HG02610 (cell line): Measurements from ENCODE around the gene NDUFA7.
"Not testable (repeated sequence)": the region's sequence is repeated elsewhere in the genome, so short reads cannot be mapped to it uniquely, and the experiment has no call there.

Experiments used
- ATAC-seq: cut with Tn5 transposase; IDR thresholded peaks from one replicate; pipeline ENCODE4 v1.9.1; 2021; ENCODE audit warnings: mild to moderate bottlenecking, moderate library complexity; ENCODE audit not compliant: unreplicated experiment

The NDUFA7 gene

DNA sequence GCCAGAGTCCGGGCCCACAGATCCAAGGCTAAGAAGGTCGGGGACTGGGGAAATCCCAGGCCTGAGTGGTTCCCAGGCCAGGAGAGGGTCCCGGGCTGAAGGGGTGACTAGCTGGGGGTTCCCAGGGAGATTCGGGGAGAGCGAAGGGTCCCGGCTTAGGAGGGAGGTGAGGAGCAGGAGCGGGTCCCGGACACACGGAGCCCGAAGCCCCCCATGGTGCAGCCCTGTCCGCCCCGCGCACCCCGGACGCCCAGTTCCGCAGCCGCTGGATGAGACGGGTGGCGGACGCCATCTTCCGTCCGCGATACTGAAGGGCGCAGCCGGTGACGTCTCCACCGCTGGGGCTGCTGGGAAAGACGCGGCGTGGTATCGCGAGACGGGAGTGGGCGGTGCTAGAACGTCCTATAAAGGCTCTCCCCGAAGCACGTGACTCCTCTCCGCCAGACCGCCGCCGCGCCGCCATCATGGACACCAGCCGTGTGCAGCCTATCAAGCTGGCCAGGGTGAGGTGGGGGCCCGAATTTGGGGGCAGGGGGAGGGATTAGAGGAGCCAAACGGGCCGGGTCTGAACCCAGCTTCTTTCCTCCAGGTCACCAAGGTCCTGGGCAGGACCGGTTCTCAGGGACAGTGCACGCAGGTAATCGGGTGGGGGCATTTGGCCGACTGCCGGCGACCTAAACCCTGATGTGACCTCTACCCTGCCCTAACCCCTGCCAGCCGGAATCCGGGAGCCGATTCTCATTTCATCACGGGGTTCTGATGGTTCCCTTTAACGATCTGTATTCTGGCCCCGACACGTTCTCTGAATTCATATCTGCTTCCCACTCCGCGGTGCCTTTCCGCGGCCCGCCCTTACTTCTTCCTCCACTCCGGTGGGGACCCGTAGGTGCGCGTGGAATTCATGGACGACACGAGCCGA lies at the start of gene NDUFA7, which contains the start of gene RPS28:
NDUFA7 (minus strand) TSS at position 309 of the 919 bp plus-strand sequence; CDS start at position 292, 17 bp downstream.
RPS28 (plus strand) TSS at position 430 of the 919 bp plus-strand sequence; CDS start at position 465, 35 bp downstream.
- peak; percentile 80 for ATAC-seq

DNA sequence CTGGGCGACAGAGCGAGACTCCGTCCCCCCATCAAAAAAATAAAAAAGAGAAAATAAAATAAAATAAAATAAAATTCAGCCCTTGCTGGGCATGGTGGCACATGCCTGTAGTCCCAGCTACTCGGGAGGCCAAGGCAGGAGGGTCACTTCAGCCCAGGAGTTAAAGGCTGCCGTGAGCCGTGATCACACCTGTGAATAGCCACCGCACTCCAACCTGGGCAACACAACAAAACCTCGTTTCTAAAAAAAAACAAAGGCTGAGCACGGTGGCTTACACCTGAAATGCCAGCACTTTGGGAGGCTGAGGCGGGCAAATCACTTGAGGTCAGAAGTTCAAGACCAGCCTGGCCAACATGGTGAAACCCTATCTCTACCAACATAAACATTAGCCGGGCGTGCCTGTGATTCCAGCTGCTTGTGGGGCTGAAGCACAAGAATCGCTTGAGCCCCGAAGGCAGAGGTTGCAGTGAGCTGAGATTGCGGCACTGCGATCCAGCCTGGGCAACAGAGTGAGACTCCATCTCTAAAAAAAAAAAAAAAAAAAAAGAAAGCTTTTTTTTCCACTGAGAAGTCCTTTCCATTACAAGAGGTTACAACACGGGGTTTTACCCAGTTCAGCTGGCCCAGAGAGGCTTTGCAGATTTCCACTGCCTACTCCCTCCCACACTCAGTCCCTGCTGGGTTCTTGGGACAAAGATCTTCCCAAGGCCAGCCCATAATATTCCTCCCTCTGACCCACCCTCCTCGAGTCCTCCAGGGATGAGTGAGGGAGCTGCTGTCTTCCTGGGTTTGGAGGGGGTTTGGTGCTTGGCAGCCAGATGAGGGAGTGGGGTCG lies 49.2 kb upstream of the NDUFA7 start:
- no peak for ATAC-seq

DNA sequence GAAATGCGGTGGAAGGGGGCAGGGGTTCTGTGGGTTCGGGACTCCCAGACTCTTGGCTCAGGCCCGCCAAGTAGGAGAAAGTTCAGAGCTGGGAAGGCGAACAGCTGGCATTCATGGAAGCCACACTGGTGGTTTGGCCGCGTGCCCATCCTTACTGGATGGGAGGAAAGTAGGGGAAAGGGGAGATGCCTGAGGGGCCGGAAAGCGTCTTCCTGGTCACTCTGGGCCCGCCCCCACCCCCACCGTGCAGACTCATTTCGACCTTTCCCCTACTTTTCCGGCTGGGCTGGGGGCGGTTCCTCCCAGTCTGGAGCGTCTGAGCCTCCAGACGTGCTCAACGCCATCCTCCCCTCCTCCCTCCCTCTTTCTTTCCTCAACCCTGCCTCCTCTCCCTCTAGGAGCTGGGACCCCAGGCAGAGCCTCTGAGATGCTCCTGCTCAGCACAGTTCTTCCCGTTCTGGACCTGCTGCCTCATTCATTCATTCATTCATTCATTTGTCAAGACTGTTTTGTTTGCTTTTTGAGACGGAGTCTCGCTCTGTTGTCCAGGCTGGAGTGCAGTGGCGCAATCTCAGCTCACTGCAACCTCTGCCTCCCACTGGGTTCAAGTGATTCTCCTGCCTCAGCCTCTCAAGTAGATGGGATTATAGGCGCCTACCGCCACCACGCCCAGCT lies 46.3 kb upstream of the NDUFA7 start:
- no peak for ATAC-seq

DNA sequence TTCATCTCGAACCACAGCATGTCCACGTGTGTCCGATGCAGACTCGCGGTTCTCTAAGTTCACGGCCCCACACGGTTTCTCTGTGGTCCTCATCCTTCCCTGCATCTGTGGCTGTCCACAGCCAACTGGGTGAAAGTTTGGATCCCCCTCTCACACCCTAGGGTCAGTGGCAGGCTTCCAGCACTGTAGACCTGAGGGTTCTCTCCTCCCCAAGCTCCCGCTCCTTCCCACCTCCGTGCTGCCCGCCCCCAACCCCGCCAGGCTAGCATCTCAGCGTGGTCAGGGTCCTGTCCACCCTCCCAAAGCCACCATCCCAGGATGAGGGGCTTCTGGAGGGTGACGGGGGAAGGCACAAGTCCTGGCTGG lies 45.8 kb upstream of the NDUFA7 start:
- no peak for ATAC-seq

DNA sequence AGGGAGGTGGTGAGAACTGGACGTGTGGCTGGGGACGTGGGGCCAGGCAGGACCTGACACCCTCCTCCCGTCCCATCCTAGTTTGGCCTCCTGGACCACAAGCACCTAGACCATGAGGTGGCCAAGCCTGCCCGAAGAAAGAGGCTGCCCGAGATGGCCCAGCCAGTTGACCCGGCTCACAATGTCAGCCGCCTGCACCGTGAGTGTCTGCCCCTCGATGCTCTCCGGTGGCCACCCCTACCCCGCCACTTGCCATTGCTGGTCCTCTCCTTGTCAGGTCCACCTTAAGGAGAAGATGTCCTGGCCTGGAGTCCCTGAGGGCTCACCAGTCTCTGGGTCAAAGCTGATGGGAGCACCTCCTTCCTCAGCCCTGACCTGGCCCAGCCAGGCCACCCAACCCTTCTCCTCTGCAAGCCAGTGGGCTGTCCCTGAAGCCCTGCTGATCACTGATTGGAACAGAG lies 45.0 kb upstream of the NDUFA7 start:
- no peak for ATAC-seq

DNA sequence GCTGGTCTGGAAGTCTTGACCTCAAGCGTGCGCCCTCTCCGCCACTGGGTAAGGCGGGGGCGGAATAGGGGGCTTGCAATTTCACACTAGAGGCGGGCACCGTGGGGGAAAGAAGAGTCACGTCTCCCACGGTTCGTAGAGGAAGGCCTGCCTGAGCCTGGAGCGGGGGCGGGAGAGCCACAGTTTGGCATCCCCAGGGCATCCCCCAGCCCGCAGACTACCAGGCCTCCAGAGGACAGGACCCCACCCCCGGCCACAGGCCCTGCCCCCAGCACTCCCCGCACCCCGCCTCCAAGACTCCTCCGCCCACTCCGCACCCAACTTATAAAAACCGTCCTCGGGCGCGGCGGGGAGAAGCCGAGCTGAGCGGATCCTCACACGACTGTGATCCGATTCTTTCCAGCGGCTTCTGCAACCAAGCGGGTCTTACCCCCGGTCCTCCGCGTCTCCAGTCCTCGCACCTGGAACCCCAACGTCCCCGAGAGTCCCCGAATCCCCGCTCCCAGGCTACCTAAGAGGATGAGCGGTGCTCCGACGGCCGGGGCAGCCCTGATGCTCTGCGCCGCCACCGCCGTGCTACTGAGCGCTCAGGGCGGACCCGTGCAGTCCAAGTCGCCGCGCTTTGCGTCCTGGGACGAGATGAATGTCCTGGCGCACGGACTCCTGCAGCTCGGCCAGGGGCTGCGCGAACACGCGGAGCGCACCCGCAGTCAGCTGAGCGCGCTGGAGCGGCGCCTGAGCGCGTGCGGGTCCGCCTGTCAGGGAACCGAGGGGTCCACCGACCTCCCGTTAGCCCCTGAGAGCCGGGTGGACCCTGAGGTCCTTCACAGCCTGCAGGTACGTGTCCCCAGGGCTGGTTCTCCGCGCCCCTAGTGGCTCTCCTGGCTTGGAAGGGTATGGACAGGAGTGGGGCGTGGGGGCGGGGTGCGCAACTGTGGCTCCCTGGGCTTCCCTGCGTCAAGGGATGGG lies 42.9 kb upstream of the NDUFA7 start, which contains the start of gene ANGPTL4:
ANGPTL4 (plus strand) TSS at position 353 of the 969 bp plus-strand sequence; CDS start at position 520, 167 bp downstream.
- no peak for ATAC-seq

DNA sequence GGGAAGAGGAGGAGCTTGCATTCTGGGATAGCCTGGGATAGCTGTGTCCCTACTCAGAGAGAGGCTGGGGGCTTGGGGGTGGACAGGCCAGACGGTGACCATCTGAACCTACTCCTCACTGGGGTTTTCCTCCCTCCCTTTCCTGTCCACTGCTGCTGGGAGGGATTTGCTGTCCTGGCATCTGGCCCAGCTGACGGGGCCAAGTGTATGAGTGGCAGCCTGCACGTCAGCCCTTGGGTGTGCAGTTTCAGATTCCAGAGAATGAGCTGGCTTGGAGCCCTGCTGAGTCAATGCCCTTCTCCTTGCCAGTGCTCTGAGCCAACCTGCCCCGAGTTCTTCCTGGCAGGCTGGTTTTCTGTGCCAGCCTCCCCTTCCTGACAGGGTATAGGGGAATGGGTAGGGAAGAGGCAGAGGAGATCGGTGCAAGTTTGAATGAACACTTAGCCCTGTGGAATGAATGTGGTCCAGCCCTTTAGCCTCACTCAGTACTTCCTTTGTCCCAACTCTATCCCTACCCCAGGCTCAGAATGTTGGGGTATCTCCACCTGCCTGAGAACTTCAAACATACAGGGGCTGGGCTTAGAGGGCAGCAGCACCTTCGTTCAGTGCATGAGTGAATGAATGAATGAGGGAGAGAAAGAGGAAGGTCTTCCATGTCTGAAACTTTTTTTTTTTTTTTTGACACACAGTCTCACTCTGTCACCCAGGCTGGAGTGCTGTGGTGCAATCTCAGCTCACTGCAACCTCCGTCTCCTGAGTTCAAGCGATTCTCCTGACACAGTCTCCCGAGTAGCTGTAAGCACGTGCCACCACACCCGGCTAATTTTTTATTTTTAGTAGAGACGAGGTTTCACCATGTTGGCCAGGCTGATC lies 41.0 kb upstream of the NDUFA7 start:
- ATAC-seq: no peak

DNA sequence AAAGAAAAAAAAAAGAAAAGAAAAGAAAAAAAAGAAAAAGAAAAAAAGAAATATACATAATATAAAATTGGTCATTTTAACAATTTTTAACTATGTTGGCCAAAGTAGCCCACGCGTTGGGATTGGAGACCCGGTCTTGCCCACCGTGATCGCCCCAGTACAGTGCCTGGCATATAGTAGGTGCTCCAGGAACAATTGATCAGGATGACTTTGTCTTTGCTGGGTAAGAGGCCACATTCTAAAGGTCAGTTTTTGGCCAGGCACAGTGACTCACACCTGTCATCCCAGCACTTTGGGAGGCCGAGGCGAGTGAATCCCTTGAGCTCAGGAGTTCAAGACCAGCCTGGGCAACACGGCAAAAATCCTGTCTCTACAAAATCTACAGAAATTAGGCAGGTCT lies 39.0 kb upstream of the NDUFA7 start:
- ATAC-seq: no peak

DNA sequence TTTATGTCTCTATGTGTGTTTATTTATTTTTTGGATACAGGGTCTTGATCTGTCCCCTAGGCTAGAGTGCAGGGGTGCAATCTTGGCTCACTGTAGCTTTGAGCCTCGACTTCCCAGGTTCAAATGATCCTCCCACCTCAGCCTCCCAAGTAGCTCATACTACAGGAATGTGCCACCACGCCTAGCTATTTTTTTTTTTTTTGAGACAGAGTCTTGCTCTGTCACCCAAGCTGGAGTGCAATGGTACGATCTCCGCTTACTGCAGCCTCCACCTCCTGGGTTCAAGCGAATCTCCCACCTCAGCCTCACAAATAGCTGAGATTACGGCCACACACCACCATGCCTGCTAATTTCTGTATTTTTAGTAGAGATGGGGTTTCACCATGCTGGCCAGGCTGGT lies 37.8 kb upstream of the NDUFA7 start:
- no peak for ATAC-seq

DNA sequence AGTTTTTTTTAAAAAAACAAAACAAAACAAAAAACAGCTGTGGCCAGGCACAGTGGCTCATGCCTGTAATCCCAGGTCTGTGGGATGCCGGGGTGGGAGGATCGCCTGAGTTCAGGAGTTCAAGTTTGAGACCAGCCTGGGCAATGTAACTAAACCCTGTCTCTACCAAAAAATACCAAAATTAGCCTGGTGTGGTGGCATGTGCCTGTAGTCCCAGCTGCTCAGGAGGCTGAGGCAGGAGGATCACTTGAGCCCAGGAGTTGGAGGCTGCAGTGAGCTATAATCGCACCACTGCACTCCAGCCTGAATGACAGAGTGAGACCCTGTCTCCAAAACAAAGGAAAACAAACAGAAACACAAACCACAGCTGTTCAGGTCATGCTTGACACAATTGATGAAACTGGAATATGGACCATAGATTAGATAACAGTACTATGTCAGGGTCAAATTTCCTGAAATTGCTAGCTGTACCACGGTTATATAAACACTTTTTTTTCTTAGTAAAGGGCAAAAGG lies 35.9 kb upstream of the NDUFA7 start:
- no peak for ATAC-seq

DNA sequence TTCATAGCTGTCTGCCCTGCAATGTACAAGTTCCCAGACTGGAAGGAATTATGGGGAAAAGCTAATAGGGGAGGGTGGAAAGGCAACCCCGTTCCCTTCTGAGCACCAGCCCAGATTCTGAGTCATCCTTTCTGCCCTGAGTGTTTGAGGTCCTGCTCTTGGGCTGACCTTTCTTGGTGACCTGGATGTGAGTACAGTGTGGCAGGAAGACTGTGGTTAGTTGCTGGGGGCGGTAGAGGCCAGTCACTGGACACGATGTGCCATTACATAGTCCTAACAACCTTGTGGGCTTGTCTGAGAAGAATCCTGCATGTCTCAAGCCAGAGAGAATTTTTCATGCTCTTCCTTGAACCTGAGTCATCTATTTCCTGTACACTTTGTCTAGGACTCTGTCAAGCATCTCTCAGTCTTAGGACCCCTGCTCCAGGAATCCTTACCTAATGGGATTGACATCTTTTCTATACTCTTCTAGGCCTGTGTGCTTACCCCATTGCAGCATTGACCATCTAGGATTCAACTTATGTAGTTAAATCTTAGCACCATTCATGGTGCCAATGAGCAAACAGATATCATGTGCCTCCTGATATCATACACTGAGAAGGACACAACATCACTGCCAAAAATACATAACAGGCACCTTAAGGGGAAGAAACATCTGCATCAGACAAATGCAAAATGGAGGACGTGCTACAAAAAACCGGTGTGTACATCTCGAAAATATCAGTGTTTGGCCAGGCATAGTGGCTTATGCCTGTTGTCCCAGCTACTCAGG lies 34.6 kb upstream of the NDUFA7 start:
- ATAC-seq: no peak

DNA sequence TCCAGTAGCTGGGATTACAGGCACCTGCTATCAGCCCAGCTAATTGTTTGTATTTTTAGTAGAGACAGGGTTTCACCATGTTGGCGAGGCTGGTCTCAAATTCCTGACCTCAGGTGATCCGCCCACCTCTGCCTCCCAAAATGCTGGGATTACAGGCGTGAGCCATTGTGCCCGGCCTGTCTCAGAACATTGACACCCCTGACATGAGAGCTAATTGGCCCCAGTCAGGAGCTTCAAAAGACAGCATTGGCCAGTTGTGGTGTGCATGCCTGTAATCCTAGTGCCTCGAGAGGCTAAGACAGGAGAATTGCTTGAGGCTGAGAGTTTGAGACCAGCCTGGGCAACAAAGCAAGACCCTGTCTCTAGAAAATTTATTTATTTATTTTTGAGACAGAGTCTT lies 31.7 kb upstream of the NDUFA7 start:
- not testable (repeated sequence) for ATAC-seq

DNA sequence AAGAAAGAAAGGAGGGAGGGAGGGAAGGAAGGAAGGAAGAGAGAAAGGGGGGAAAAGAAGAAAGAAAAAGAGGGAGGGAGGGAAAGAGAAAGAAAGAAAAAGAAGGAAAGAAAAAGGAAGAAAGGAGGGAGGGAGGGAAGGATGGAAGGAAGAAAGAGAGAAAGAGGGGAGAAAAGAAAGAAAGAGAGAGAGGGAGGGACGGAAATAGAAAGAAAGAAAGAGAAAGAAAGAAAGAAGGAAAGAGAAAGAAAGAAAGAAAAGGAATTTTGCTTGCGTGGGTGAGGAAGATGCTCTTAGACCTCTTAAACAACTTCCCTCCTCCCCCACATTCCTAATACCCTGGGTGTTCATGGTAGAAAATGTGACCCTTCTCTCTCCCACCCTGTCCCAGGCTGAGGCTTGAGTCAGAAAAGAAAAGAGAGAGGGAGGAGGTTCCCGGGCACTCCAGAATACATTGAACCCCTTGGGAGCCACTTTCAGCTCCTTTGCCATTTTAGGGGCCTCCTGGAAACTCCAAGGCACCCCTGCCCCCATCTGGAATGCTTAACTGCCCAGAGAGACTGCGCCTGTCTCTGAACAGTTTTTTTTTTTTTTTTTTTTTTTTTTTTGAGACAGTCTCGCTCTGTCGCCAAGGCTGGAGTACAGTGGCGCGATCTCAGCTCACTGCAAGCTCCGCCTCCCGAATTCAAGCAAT lies 31.1 kb upstream of the NDUFA7 start:
- no peak for ATAC-seq

DNA sequence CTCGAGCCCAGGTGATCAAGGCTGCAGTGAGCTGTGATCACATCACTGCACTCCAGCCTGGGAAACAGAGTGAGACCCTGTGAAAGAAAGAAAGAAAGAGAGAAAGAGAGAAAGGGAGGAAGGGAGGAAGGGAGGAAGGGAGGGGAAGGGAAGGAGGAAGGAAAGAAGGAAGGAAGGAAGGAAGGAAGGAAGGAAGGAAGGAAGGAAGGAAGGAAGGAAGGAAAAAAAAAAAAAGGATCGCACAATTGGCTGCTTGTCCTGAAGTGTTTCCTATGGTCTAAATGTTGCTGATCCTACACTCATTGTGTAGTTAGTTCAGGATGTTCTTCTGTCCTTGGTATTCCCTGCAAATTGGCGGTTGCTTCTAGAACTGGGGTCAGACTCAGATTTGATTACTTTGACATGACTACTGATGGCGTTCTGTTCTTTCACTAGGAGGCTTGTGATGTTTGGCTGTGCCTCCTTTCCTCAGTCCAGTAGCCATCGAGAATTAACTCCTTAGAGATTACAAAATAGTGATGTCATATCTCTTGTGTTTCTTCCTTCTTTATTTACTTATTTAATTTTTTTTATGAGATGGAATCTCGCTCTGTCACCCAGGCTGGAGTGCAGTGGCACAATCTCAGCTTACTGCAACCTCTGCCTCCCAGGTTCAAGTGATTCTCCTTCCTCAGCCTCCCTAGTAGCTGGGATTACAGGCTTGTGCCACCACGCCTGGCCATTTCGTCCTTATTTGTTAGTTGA lies 28.6 kb upstream of the NDUFA7 start:
- ATAC-seq: not testable (repeated sequence)

DNA sequence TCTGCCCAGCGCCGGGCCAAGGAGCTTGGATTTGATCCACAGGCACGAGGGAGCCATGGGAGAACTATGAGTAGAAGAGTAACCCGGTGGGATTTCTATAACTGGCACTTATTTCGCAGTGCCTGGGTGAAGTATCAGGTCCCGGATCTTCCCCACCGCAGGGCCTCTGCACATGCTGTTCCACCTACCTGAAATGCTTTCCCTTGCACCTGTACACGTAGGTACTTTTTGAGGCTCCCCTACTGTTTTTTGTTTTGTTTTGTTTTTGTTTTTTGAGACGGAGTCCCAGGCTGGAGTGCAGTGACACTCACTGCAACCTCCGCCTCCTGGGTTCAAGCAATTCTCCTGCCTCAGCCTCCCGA lies 22.3 kb upstream of the NDUFA7 start:
- ATAC-seq: no peak

DNA sequence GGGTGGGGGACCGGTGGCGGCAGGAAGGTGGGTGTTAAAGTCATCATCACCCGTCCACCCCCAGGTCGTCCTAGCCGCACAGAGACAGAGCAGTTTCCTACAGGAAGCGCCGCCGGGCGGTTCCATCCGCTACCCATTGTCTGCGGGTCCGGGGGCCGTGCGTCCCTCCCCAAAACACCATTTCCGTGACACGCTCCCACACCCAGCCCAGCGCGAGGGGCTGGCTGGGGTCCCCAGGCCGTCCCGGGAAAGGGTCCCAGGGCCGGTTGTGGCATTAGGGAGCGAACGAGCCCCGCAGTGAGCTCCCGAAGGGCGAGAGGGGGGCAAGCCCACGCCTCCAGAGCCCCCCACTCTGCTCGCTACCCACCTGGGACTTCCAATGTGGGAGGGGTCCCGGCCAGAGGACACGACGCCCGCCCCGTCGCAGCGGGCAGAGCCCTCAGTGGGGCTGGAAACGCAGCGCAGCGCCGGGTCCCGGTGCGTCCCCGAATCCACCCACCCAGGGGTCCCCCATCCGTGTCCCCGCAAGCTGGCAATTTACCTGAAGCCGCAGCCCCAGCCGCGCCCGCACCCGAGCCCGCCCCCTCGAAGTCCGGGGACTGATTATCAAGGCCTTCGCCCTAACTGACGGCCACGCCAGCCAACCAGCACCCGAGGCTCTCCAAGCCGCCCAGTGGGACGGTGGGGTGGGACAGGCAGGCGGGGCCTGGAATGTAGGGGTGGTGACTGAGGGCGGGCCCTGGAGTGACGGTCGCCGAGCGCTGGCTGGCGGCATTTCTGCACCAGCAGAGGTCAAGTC lies 21.7 kb upstream of the NDUFA7 start, which contains the start of gene KANK3:
KANK3 (minus strand) TSS at position 579 of the 799 bp plus-strand sequence. CDS start 5,434 bp downstream, outside the sequence.
- peak; percentile 97 for ATAC-seq
